NCI-H2196 treated with DMSO at 0.1 percent for 48 hours (cell line): Measurements from ENCODE around the gene IDH2.
A peak's percentile ranks its signal among the peaks of the same experiment; 100 is the strongest.
"Not testable (repeated sequence)": the region's sequence is repeated elsewhere in the genome, so short reads cannot be mapped to it uniquely, and the experiment has no call there.

Source experiments
- DNase-seq: peaks from one replicate; lab custom pipeline; 2025; ENCODE audit not compliant: unreplicated experiment; lab: John Stamatoyannopoulos, UW

The IDH2 gene

GRCh38 chr15:90101969-90102890 is at the start of gene IDH2:
IDH2 (minus strand) TSS chr15:90102468; CDS start chr15:90102390, 78 bp downstream.
- DNase-seq, result peak; percentile 39

DNA sequence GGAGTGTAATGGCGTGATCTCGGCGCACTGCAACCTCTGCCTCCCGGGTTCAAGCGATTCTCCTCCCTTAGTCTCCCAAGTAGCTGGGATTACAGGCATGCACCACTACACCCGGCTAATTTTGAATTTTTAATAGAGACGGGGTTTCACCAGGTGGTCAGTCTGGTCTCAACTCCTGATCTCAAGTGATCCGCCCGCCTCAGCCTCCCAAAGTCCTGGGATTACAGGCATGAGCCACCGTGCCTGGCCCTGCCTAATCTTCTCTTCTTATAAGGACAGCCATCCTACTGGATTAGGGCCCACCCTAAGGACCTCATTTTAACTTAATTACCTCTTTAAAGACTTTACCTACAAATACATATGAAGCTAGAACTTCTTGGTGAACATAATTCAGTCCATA is 48.3 kb upstream of the IDH2 start:
- DNase-seq, result not testable (repeated sequence)

DNA sequence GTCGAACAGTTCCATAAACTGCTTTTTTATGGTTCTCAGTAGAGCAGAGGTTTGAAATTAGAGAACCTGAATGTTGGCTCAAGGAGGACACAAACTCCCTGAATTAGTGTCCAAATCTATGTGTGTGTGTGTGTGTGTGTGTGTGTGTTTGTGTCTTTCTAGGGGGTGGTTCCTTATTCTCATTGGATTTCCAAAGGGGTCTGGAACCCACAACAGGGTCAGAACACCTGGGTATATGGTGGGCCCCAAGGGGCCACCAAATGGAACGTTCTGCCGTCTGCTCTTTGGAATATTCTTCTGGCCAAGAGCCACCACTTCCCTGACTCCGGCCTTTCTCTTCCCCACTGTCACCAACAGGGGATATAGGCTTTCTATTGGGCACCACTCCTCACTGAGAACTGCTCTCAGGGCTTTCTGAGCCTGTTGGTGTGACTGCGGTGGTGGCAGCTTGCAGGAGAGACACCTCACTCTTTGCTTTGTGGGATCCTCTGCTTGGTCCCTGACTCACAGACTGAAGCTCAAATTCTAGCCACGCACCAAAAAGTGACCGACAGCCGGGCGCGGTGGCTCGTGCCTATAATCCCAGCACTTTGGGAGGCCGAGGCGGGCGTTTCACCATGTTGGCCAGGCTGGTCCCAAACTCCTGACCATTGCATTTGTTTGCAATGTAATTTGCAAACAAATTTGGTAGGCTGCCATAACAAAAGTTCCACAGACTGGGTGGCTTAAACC is 47.5 kb upstream of the IDH2 start:
- DNase-seq, result no peak

GRCh38 chr15:90146198-90146761 is 44.0 kb upstream of the IDH2 start:
- DNase-seq, result not testable (repeated sequence)

GRCh38 chr15:90145761-90146160 is 43.5 kb upstream of the IDH2 start:
- no peak for DNase-seq

DNA sequence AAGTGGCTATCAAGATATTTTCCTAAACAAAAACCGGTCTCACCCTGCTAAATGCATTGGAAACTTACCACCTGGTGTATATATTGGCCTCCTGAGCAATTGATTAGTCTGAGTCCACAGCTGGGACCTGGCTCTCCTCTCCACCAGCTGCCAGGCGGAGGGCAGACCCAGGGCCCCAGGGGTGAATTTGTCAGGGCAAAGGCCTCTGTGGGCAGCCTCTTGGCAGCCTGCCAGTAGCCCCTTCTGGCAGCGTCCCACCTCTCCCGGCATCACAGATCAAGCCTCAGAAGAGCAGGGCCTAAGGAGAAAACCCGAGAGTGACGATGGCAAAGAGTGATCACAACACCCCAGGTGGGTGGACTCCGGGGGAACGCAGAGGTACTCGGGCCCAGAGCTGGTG is 43.0 kb upstream of the IDH2 start:
- DNase-seq, result no peak

GRCh38 chr15:90143166-90143655 is 40.9 kb upstream of the IDH2 start:
- peak; percentile 19 for DNase-seq

- DNase-seq, result no peak
Observed at GRCh38 chr15:90142216-90143165, 40.2 kb upstream of the IDH2 start.

DNA sequence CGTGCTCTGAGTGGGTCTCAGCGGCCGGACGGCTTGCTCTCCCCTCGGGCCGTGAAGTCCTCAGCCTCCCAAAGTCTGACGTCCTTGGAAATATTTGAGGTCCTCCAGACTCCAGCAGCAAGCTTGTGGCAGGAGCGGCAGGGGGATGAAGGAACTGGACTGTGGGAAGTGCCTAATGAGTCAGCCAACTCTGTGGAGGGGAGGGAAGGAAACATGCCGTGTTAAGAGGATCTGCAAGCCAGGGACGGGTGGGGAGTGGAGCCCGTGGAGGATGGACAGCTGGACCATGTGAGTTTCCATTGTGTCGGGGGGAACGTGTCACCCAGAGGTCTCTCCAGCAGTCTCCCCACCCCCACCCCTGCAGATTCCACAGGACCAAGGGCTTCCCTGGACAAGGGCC is 39.4 kb upstream of the IDH2 start:
- DNase-seq, result no peak

DNA sequence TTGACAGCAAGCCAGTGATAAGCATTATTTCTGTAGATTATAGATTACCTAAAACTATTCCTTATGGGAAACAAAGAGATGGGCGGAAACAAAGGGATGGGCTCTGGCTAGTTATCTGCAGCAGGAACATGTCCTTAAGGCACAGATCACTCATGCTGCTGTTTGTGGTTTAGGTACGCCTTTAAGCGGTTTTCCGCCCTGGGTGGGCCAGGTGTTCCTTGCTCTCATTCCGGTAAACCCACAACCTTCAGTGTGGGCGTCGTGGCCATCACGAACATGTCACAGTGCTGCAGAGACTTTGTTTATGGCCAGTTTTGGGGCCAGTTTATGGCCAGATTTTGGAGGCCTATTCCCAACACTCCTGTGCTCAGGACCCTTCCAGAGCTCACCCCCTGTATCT is 37.3 kb upstream of the IDH2 start:
- not testable (repeated sequence) for DNase-seq

DNA sequence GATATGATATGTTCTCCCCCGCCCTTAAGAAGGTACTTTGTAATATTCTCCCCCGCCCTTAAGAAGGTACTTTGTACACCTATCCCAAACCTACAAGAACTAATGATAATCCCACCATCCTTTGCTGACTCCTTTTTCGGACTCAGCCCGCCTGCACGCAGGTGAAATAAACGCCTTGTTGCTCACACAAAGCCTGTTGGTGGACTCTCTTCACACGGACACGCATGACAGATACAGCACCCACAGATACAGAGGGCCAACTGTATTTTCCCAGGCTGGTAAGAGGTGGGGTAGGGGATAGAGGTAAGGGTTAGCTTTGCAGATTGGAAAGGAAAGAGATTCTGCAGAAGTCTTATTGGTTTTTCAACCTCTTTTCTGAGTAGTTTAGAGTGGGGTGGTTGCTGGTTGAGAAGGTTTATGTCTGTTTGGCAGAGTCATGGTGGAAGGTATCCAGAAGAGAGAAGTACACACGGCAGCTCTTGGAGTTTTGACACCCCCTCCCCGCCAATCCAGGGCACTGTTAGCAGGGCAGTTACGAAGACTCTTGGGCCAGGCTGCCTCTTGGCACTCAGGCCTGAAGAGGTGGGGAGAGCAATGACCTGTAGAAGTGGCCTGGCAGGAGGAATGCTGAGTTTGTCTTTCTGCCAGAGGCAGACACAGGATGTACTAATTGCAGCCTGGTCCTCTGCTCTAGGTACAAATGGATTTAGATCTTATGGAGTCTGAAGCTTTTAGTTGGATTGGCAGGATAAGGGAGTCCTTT is 36.0 kb upstream of the IDH2 start:
- DNase-seq, result no peak

GRCh38 chr15:90132437-90132836 is 30.2 kb upstream of the IDH2 start:
- no peak for DNase-seq

- no peak for DNase-seq
Observed at GRCh38 chr15:90131848-90132247, 29.6 kb upstream of the IDH2 start.

DNA sequence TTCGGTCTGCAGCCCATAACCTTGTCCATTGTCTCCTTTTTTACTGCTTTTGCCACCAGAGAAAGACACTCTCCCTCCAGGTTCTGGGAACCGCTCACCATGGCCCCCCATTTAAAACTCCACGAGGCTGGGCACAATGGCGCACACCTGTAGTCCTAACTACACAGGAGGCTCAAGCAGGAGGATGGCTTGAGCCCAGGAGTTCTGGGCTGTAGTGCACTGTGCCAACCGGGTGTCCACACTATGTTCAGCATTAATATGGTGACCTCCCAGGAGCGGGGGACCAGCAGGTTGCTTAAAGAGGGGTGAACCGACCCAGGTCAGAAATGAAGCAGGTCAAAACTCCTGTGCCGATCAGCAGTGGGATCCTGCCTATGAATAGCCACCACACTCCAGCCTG is 28.0 kb upstream of the IDH2 start:
- no peak for DNase-seq

- DNase-seq, result no peak
Observed at GRCh38 chr15:90126596-90127435, 24.5 kb upstream of the IDH2 start.

- DNase-seq, result no peak
Observed at GRCh38 chr15:90126022-90126421, 23.8 kb upstream of the IDH2 start.

DNA sequence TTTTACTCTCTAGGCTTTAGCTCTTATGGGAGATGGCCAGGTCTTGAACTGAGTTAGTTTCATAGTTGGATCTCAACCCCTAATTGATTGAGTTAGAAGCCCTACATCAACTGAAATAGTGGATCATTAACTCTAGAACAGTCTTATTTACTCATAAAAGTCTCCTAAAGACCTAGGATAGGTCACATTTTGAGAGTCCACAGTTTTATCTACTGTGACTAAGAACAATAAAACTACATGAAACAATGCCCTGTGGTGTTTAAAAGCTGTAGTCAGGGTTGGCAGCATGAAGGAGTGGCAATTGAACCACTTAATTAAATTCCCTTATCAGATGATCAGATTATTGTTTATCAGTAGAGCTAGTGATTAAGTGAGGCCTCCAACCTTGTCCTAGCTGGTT is 22.2 kb upstream of the IDH2 start:
- DNase-seq, result no peak

DNA sequence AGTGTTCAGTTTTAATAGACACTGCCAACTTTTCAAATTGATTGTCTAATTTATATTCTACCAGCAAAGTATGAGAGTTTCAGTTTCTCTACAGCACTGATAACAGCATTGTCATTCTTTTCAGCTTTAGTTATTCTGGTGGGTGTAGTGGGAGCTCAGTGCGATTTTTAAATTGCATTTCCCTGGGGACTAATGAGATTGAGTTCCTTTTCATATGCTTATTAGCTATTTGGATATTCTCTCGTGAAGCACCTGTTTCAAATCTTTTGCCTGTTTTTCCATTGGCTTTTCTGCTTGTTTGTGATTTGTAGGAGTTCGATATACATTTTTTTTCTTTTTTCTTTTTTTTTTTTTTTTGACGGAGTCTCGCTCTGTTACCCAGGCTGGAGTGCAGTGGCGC is 18.8 kb upstream of the IDH2 start:
- no peak for DNase-seq

- DNase-seq, result no peak
Observed at GRCh38 chr15:90119367-90119766, 17.1 kb upstream of the IDH2 start.
